Caco-2 (cell line): ENCODE results near the gene DHH. TPM values are rescaled to one million over a fixed set of nuclear protein-coding genes. Genes with fewer than 3 reads are reported as not detected.

Experiments
- BruUV-seq: library from RNA; stranded (reverse); fragments of 400-500 nt; replicated peaks from 2 replicates; lab custom pipeline; 2021; lab: Mats Ljungman, UMichigan
- CTCF ChIA-PET: fragments of 300-600 bp; sonication (Branson Sonifier 250); formaldehyde crosslinking; loops from one replicate; lab custom pipeline; 2022; ENCODE audit warnings: antibody characterized with exemption; lab: Charles Lee
- POLR2A ChIA-PET: fragments of 300-600 bp; sonication (Branson Sonifier 250); formaldehyde crosslinking; loops from one replicate; lab custom pipeline; 2022; ENCODE audit warnings: antibody characterized with exemption; lab: Charles Lee
- DNase-seq, 2 experiments: peaks; one replicate each; pipeline versions ENCODE4 v3.0.0 to v3.0.0-alpha.2; 2020 to 2022
- H3K27me3 ChIP-seq: replicated peaks from 2 replicates; pipeline ENCODE4 v1.6.0; 2011; ENCODE audit warnings: low read length; ENCODE audit not compliant: control insufficient read depth, insufficient read depth
- H3K36me3 ChIP-seq: 2 replicates; pipeline ENCODE4 v1.5.1; 2011; ENCODE audit warnings: low read length; ENCODE audit not compliant: control insufficient read depth, insufficient read depth
- H3K4me1 ChIP-seq: fragments of 250-450 bp; sonication (Bioruptor Pico); 2 replicates; pipeline ENCODE4 v1.5.1; 2020; ENCODE audit warnings: mild to moderate bottlenecking
- H3K4me3 ChIP-seq: 2 replicates; pipeline ENCODE4 v1.5.1; 2011; ENCODE audit warnings: low read depth, mild to moderate bottlenecking, control low read depth, low read length
- H3K9me3 ChIP-seq: fragments of 250-450 bp; sonication (Bioruptor Pico); 2 replicates; pipeline ENCODE4 v1.5.1; 2020; ENCODE audit warnings: mild to moderate bottlenecking, moderate library complexity
- H3K27ac Mint-ChIP-seq: one replicate; pipeline ENCODE4 v1.8.0; 2022; ENCODE audit warnings: mixed read lengths; ENCODE audit not compliant: unreplicated experiment
- H3K27me3 Mint-ChIP-seq: one replicate; pipeline ENCODE4 v1.8.0; 2022; ENCODE audit warnings: mixed read lengths; ENCODE audit not compliant: insufficient read depth, unreplicated experiment
- H3K36me3 Mint-ChIP-seq: one replicate; pipeline ENCODE4 v1.8.0; 2022; ENCODE audit warnings: mild to moderate bottlenecking, mixed read lengths; ENCODE audit not compliant: insufficient read depth, unreplicated experiment
- H3K4me1 Mint-ChIP-seq: one replicate; pipeline ENCODE4 v1.8.0; 2022; ENCODE audit warnings: low read depth, mixed read lengths; ENCODE audit not compliant: unreplicated experiment
- H3K4me3 Mint-ChIP-seq: one replicate; pipeline ENCODE4 v1.8.0; 2022; ENCODE audit warnings: mild to moderate bottlenecking, moderate library complexity, mixed read lengths; ENCODE audit not compliant: unreplicated experiment
- H3K9me3 Mint-ChIP-seq: one replicate; pipeline ENCODE4 v1.8.0; 2022; ENCODE audit warnings: mixed read lengths; ENCODE audit not compliant: unreplicated experiment
- intact Hi-C: fragments of 100-400 bp; cut with micrococcal nuclease; formaldehyde crosslinking; loops from one replicate; pipeline ENCODE4 v1.10.0; 2022; ENCODE audit not compliant: unreplicated experiment
- total RNA-seq: library from RNA; stranded (reverse); gene quantifications from 2 replicates; pipeline ENCODE4 v1.2.3, GENCODE V29; 2022
- TF ChIP-seq, protein P1 (sequence below), 2 experiments: fragments of 200-600 bp in 1 of 2; IDR thresholded peaks; 1 replicate in 1 of 2; 2 replicates in 1 of 2; pipeline versions ENCODE4 v1.5.1 to v1.8.0; 2011 to 2022; ENCODE audit warnings: antibody characterized with exemption in 1 of 2, control low read depth in 1 of 2, inconsistent platforms in 1 of 2, low read depth in 1 of 2, low read length in 1 of 2, mild to moderate bottlenecking in 1 of 2, moderate library complexity in 1 of 2; ENCODE audit not compliant: insufficient read depth in 1 of 2, severe bottlenecking in 1 of 2, unreplicated experiment in 1 of 2

The DHH gene
- total RNA-seq, 1 experiment from 2014 or later = 0.16 TPM

DNA sequence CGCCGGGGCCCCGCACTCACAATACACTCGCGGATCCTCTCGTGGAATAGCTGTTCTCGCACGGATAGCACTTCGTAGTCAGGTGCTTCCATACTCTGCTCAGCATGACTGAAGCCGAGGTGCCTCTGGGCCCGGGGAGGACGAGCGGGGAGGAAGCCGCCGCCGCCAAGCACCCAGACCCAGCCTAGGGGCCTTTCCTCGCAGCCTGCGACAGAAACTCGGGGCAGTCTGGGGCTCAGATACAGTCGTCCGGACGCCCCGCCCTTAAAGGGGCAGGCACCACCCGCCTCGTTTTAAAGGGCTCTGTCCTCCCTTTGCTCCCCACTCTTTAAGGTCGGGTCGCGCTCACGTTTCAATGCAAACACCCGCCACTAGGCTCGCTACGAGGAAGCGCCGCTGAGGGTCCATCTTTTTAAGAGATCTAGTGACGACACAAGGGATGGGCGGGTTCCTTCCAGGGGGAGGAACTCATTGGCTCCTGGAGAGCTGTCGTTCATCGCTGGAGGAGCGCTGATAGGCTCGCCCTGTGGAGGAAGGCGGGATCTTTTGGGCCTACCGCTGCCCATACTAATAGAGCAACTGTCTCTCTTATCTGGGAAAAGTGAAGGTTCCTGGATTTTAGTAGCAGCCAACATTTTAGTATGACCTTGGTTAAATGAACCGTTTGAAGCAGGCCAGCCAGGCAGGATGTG, 16.0 kb upstream of the DHH start, which contains the start of gene LMBR1L:
Gene LMBR1L (minus strand): TSS at position 384 of the 692 bp plus-strand sequence. CDS start 292 bp downstream, at position 92.
- POLR2A ChIA-PET = interaction anchor here (0.5 to 1.9 kb wide), 7 partner anchors 10 to 913 kb away, joined by 3 to 24 read pairs (median 4); partner anchors contain the start of genes DDX23 and TUBA1B
- Mint-ChIP-seq H3K36me3 (peaks cover 8% of the 10 kb centered on the region), H3K27me3 (no peaks in the 10 kb centered on the region), H3K9me3 (no peaks in the 10 kb centered on the region), H3K4me3 (peak within 1 kb of the TSS; percentile 97), H3K27ac (peak within 1 kb of the TSS; percentile 89), H3K4me1 (peaks cover 18% of the 10 kb centered on the region)
- H3K27me3 ChIP-seq = no peaks in the 10 kb centered on the region
- intact Hi-C loops = loop anchor here (1.0 to 2.0 kb wide), 4 partner anchors 11 to 22 kb away; partner anchors contain the start of gene DHH
- peak; percentile 97 to 98 for DNase-seq
- peak within 1 kb of the TSS; percentile 77 for H3K4me3 ChIP-seq
- 0 out of 2 replicates have a peak, but pooled peaks cover 6% of the 10 kb centered on the region for H3K9me3 ChIP-seq
- TF ChIP-seq, protein P1, sequence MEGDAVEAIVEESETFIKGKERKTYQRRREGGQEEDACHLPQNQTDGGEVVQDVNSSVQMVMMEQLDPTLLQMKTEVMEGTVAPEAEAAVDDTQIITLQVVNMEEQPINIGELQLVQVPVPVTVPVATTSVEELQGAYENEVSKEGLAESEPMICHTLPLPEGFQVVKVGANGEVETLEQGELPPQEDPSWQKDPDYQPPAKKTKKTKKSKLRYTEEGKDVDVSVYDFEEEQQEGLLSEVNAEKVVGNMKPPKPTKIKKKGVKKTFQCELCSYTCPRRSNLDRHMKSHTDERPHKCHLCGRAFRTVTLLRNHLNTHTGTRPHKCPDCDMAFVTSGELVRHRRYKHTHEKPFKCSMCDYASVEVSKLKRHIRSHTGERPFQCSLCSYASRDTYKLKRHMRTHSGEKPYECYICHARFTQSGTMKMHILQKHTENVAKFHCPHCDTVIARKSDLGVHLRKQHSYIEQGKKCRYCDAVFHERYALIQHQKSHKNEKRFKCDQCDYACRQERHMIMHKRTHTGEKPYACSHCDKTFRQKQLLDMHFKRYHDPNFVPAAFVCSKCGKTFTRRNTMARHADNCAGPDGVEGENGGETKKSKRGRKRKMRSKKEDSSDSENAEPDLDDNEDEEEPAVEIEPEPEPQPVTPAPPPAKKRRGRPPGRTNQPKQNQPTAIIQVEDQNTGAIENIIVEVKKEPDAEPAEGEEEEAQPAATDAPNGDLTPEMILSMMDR (IDR thresholded peaks at IDR 0.05; ENCODE audit: insufficient read depth in 1 of 2, low read depth in 1 of 2, low read length in 1 of 2, severe bottlenecking in 1 of 2, unreplicated experiment in 1 of 2) = peak; percentile 25 to 62
- H3K36me3 ChIP-seq = no peaks in the 10 kb centered on the region
- peaks cover 14% of the 10 kb centered on the region for H3K4me1 ChIP-seq
- CTCF ChIA-PET = interaction anchor here (0.6 to 4.4 kb wide), 19 partner anchors 10 to 258 kb away, joined by 3 to 47 read pairs (median 4); partner anchors contain the start of genes DHH, RHEBL1 and TUBA1B
- no TSS peak for BruUV-seq

DNA sequence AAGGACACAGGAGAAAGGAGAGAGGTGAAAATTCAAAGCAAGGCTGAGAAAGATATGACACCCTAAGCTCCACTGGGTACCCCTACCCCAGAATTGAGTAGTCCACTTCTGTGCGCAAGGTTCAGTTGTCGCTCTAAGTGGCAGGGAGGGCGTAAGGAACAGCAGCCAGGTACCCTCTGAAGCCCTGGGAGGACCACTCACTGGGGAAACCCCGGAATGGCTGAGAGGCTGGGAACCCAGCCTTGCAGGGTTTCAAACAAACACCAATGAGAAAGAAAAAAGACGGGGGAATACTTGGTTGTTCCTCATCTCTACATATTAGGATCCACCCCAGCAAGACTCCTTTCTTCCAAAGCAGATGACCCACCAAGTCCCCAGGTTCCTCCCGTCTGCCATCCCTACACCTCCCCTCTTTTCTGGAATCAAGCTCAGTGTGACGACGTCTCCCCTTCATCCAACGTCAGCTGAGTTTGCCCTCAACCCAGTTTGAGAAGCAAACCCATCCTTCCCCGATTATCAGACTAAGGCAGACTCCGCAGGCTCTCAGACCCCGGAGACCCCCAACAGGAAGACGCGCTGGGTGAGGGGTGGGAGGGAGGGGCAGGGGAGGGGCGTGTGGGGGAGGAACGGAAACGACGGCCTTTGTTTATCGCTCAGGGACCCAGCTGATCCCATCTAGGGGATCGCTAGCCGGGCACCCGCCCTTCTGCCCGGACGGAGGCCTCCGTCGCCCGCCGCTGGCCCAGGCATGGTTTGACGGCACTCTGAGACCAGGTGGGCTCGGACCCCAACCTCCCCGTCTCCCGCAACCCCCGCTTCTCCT, 15.3 kb upstream of the DHH start:
- no peaks in the 10 kb centered on the region for H3K27me3 ChIP-seq
- peaks cover 14% of the 10 kb centered on the region for H3K4me1 ChIP-seq

More for the DNA sequence above, 15.3 kb upstream of the DHH start:
- no peaks in the 10 kb centered on the region for H3K9me3 Mint-ChIP-seq
- ChIA-PET POLR2A (interaction anchor here (0.5 to 1.9 kb wide), 6 partner anchors 10 to 914 kb away, joined by 3 to 24 read pairs (median 4); partner anchors contain the start of genes DDX23 and TUBA1B), CTCF (interaction anchor here (0.6 to 4.4 kb wide), 19 partner anchors 9 to 257 kb away, joined by 3 to 47 read pairs (median 5); partner anchors contain the start of genes DHH, RHEBL1 and TUBA1B)
- intact Hi-C loops = loop anchor here (1.0 to 2.0 kb wide), 5 partner anchors 11 to 39 kb away; partner anchors contain the start of gene DHH
- Histone ChIP-seq H3K4me3 (peak overlapping the region; percentile 77), H3K36me3 (no peaks in the 10 kb centered on the region), H3K9me3 (0 out of 2 replicates have a peak, but pooled peaks cover 6% of the 10 kb centered on the region)
- TF ChIP-seq, protein P1 (IDR thresholded peaks at IDR 0.05; ENCODE audit: insufficient read depth in 1 of 2, low read depth in 1 of 2, low read length in 1 of 2, severe bottlenecking in 1 of 2, unreplicated experiment in 1 of 2) = no peak
- H3K27ac Mint-ChIP-seq = peak overlapping the region; percentile 89
- H3K4me3 Mint-ChIP-seq = peak overlapping the region; percentile 97
- no peak for DNase-seq
- peaks cover 18% of the 10 kb centered on the region for H3K4me1 Mint-ChIP-seq
- BruUV-seq = TSS peak; percentile 45
- no peaks in the 10 kb centered on the region for H3K27me3 Mint-ChIP-seq
- H3K36me3 Mint-ChIP-seq = peaks cover 8% of the 10 kb centered on the region
